ENCODE data around the gene ANKRD34C. TPM values are rescaled to one million over a fixed set of nuclear protein-coding genes. Genes with fewer than 3 reads are reported as not detected.

Gene ANKRD34C
- total RNA-seq, 1 experiment from 2014 or later, result not detected

DNA sequence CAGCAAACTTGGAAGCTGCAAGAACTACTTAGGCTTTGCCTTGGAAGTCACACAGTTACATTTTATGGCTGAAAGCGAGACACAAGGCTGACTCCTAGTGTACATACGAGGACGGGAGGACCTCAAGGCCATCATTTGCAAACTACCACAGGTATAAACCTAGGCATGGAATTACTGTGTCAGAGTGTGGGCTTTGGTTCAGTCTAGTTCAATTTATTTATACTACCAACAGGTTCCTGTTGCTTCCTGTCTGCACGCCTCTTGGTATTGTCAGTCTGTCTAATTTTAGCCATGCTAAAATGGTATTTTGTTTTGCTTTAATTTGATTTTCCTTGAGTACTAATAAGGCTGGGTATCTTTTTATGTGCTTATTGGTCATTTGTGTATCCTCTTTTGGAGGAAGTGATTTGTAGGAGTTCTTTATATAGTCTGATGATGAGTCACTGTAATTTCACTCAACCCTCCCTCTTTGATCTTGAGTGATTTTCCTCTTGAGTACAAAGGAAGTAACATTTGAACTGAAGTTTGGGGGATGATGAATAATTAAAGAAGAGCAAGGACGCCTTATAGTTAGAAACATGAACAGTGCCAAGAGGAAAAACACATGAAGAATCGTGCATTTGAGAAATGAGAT lies 8.2 kb downstream of the ANKRD34C start:
- ATAC-seq, result no peak; the same call in 1 of the 2 replicates
- Histone ChIP-seq H3K9ac (ENCODE audit: low read length) (no peak overlapping the region), H2AFZ (ENCODE audit: low read length) (no peak overlapping the region), H3K79me2 (ENCODE audit: low read length) (no peaks in the 10 kb centered on the region), H3K4me1 (ENCODE audit: insufficient read depth, low read length) (no peaks in the 10 kb centered on the region), H3K36me3 (ENCODE audit: low read depth, low read length) (no peaks in the 10 kb centered on the region), H4K20me1 (ENCODE audit: low read length) (no peaks in the 10 kb centered on the region), H3K9me2 (replicated peaks; ENCODE audit: low read length) (no peaks in the 10 kb centered on the region), H3K27ac (ENCODE audit: low read length) (no peak overlapping the region), H3K9me3 (ENCODE audit: low read length) (no peaks in the 10 kb centered on the region), H3K4me3 (ENCODE audit: low read length) (no peak overlapping the region), H3F3A (ENCODE audit: low read length, unreplicated experiment) (no peaks in the 10 kb centered on the region), H3K27me3 (ENCODE audit: low read length) (peaks cover 42% of the 10 kb centered on the region), H3K4me2 (ENCODE audit: low read length) (no peak overlapping the region)
- TF ChIP-seq, protein P1, sequence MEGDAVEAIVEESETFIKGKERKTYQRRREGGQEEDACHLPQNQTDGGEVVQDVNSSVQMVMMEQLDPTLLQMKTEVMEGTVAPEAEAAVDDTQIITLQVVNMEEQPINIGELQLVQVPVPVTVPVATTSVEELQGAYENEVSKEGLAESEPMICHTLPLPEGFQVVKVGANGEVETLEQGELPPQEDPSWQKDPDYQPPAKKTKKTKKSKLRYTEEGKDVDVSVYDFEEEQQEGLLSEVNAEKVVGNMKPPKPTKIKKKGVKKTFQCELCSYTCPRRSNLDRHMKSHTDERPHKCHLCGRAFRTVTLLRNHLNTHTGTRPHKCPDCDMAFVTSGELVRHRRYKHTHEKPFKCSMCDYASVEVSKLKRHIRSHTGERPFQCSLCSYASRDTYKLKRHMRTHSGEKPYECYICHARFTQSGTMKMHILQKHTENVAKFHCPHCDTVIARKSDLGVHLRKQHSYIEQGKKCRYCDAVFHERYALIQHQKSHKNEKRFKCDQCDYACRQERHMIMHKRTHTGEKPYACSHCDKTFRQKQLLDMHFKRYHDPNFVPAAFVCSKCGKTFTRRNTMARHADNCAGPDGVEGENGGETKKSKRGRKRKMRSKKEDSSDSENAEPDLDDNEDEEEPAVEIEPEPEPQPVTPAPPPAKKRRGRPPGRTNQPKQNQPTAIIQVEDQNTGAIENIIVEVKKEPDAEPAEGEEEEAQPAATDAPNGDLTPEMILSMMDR (conservative IDR thresholded peaks at IDR 0.05; ENCODE audit: low read depth, low read length), result no peak
- TF ChIP-seq EZH2 (IDR thresholded peaks at IDR 0.05; ENCODE audit: low read length, unreplicated experiment), result no peak
- ChIA-PET CTCF (no interaction called here), POLR2A (ENCODE audit: unreplicated experiment) (no interaction called here)
- BruUV-seq (replicated peaks), result no TSS peak
- intact Hi-C loops (cut with micrococcal nuclease), result no loop called here
- DNase-seq, result peak; percentile 17

DNA sequence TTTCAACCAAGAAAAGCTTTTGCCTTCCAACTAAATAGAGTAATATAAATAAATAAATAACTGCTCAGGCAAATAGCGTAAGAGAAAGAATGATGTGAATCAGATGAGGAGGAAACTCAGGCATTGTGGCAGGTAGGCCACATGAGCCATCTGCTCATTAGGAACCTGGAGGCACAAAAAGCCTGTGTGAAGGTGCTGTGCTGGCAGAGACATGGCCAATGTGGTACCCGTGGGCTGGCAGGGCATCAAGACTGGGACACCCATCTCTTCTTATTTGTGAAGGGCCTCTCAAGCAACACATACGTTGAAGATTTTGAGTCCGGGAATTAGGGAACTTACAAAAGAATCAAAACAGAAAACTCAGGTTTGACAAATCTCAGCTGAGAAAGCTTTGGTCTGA lies 9.5 kb downstream of the ANKRD34C start:
- Histone ChIP-seq H3K79me2 (ENCODE audit: low read length) (no peaks in the 10 kb centered on the region), H3K9me2 (replicated peaks; ENCODE audit: low read length) (no peaks in the 10 kb centered on the region), H3K27ac (ENCODE audit: low read length) (no peak overlapping the region), H3K4me1 (ENCODE audit: insufficient read depth, low read length) (no peaks in the 10 kb centered on the region), H3K27me3 (ENCODE audit: low read length) (peaks cover 36% of the 10 kb centered on the region), H2AFZ (ENCODE audit: low read length) (no peak overlapping the region), H3K9me3 (ENCODE audit: low read length) (no peaks in the 10 kb centered on the region), H3K9ac (ENCODE audit: low read length) (no peak overlapping the region), H4K20me1 (ENCODE audit: low read length) (no peaks in the 10 kb centered on the region), H3K36me3 (ENCODE audit: low read depth, low read length) (no peaks in the 10 kb centered on the region), H3F3A (ENCODE audit: low read length, unreplicated experiment) (no peaks in the 10 kb centered on the region), H3K4me3 (ENCODE audit: low read length) (no peak overlapping the region), H3K4me2 (ENCODE audit: low read length) (no peak overlapping the region)
- intact Hi-C loops (cut with micrococcal nuclease), result no loop called here
- BruUV-seq (replicated peaks), result no TSS peak
- POLR2A ChIA-PET (ENCODE audit: unreplicated experiment), result no interaction called here
- CTCF ChIA-PET, result no interaction called here
- ATAC-seq (no peak), DNase-seq (no peak)
- no peak for TF ChIP-seq EZH2phosphoT487 (IDR thresholded peaks at IDR 0.05; ENCODE audit: borderline replicate concordance, low read length)

DNA sequence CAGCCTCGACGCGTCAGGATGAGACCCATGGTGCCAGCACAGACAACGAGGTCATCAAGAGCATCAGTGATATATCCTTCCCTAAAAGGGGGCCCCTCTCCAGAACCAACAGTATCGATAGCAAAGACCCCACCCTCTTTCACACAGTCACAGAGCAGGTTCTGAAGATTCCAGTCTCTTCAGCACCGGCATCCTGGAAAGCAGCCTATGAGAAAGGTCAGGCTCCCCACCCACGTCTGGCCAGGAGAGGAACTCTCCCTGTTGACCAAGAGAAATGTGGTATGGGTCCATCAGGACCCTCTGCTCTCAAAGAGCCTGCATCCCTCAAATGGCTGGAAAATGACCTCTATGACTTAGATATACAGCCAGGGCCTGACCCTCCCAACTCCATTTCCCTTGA lies 11.6 kb downstream of the ANKRD34C start:
- Histone ChIP-seq H3K27ac (ENCODE audit: low read length) (no peak overlapping the region), H2AFZ (ENCODE audit: low read length) (no peak overlapping the region), H4K20me1 (ENCODE audit: low read length) (no peaks in the 10 kb centered on the region), H3K27me3 (ENCODE audit: low read length) (peaks cover 51% of the 10 kb centered on the region), H3F3A (ENCODE audit: low read length, unreplicated experiment) (no peaks in the 10 kb centered on the region), H3K4me3 (ENCODE audit: low read length) (no peak overlapping the region), H3K9me2 (replicated peaks; ENCODE audit: low read length) (no peaks in the 10 kb centered on the region), H3K79me2 (ENCODE audit: low read length) (no peaks in the 10 kb centered on the region), H3K36me3 (ENCODE audit: low read depth, low read length) (no peaks in the 10 kb centered on the region), H3K9ac (ENCODE audit: low read length) (no peak overlapping the region), H3K4me1 (ENCODE audit: insufficient read depth, low read length) (no peaks in the 10 kb centered on the region), H3K4me2 (ENCODE audit: low read length) (no peak overlapping the region), H3K9me3 (ENCODE audit: low read length) (no peaks in the 10 kb centered on the region)
- intact Hi-C loops (cut with micrococcal nuclease), result no loop called here
- DNase-seq (no peak), ATAC-seq (no peak)
- BruUV-seq (replicated peaks), result no TSS peak
- CTCF ChIA-PET, result no interaction called here
- POLR2A ChIA-PET (ENCODE audit: unreplicated experiment), result no interaction called here
- TF ChIP-seq, protein P1 (conservative IDR thresholded peaks at IDR 0.05; ENCODE audit: low read depth, low read length), result no peak
- TF ChIP-seq EZH2 (IDR thresholded peaks at IDR 0.05; ENCODE audit: low read length, unreplicated experiment), result no peak
- no peak for TF ChIP-seq EZH2phosphoT487 (IDR thresholded peaks at IDR 0.05; ENCODE audit: borderline replicate concordance, low read length)

Data from PC-3 (cell line).